HG02588 (cell line): ENCODE measurements around the gene ING5.
"Not testable (repeated sequence)": the region's sequence is repeated elsewhere in the genome, so short reads cannot be mapped to it uniquely, and the experiment has no call there.

Source experiments
- ATAC-seq: cut with Tn5 transposase; IDR thresholded peaks from one replicate; pipeline ENCODE4 v1.9.1; 2021; ENCODE audit warnings: mild to moderate bottlenecking, moderate library complexity; ENCODE audit not compliant: unreplicated experiment

ING5 gene

GRCh38 chr2:241703032-241703604, 1.3 kb downstream of the ING5 start:
- no peak for ATAC-seq

- ATAC-seq = no peak
These were observed 4.7 kb downstream of the ING5 start for GRCh38 chr2:241706537-241706936.

- ATAC-seq = no peak
These were observed 7.0 kb downstream of the ING5 start for GRCh38 chr2:241708879-241709278.

- no peak for ATAC-seq
These were observed 17.3 kb downstream of the ING5 start for GRCh38 chr2:241719093-241719492.

- no peak for ATAC-seq
These were observed 18.3 kb downstream of the ING5 start for GRCh38 chr2:241720099-241720498.

GRCh38 chr2:241720560-241720959, 18.7 kb downstream of the ING5 start:
- ATAC-seq = no peak

GRCh38 chr2:241721852-241722251, 20.0 kb downstream of the ING5 start:
- no peak for ATAC-seq

- no peak for ATAC-seq
These were observed 21.1 kb downstream of the ING5 start for GRCh38 chr2:241722896-241723454.

GRCh38 chr2:241724259-241724974, 22.6 kb downstream of the ING5 start:
- no peak for ATAC-seq

GRCh38 chr2:241724975-241725870, 23.4 kb downstream of the ING5 start:
- ATAC-seq = no peak

GRCh38 chr2:241726459-241726858, 24.6 kb downstream of the ING5 start:
- ATAC-seq = no peak

- ATAC-seq = no peak
These were observed 26.2 kb downstream of the ING5 start for GRCh38 chr2:241728000-241728399.

- ATAC-seq = no peak
These were observed 26.8 kb downstream of the ING5 start for GRCh38 chr2:241728627-241729026.

GRCh38 chr2:241729868-241730267, 28.0 kb downstream of the ING5 start:
- ATAC-seq = no peak

- no peak for ATAC-seq
These were observed 28.9 kb downstream of the ING5 start for GRCh38 chr2:241730671-241731293.

GRCh38 chr2:241732513-241733186, 30.8 kb downstream of the ING5 start:
- ATAC-seq = not testable (repeated sequence)

- no peak for ATAC-seq
These were observed 31.8 kb downstream of the ING5 start for GRCh38 chr2:241733391-241734207.

GRCh38 chr2:241734208-241734466, 32.3 kb downstream of the ING5 start:
- ATAC-seq = no peak

GRCh38 chr2:241734467-241735208, 32.8 kb downstream of the ING5 start, which contains the start of gene D2HGDH:
D2HGDH (plus strand) TSS chr2:241734630; CDS start chr2:241735225, 595 bp downstream.
- ATAC-seq = peak; percentile 64
